ENCODE data around the gene FBXW9.
A peak's percentile ranks its signal among the peaks of the same experiment; 100 is the strongest.
"Not testable (repeated sequence)": the region's sequence is repeated elsewhere in the genome, so short reads cannot be mapped to it uniquely, and the experiment has no call there.

The FBXW9 gene

DNA sequence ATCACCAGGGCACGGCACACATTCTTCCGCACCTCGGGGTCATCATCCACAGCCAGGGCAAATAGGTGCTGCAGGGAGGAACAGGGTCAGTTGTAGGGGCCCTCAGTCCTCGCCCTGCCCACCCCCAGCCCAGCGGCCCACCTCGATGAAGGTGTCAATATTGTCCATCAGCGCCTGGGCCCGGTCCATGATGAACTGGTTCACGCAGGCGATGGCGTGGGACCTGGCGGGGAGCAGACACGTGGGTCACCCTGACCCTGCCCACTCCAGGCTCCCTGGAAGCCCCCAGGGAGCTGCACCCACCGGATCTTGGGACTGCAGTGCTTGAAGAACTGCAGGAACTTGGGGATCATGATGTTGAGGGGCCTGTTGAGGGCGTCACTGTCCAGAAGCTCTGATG, 18.7 kb upstream of the FBXW9 start:
- DNase-seq, result no peak

DNA sequence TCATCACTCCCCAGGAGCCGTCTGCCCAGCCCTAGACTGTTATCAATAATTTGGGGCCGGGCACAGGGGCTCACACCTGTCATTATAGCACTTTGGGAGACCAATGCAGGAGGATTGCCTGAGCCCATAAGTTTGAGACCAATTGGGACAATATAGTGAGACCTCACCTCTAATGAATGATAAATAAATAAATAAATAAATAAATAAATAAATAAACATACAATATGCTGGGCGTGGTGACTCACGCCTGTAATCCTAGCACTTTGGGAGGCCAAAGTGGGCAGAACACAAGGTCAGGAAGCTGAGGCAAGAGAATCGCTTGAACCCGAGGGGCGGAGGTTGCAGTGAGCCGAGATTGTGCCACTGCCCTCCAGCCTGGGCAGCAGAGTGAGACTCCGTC, 16.9 kb upstream of the FBXW9 start:
- not testable (repeated sequence) for DNase-seq

DNA sequence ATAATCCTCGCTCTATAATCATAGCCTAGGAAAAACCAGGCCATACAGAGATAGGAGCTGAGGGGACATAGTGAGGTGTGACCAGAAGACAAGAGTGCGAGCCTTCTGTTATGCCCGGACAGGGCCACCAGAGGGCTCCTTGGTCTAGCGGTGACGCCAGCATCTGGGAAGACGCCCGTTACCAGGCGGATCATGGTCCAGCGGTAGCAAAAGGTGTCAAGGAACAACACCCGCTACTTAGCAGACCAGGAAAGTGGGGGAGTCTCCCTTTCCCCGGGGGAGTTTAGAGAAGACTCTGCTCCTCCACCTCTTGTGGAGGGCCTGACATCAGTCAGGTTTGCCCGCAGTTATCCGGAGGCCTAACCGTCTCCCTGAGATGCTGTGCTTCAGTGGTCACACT, 15.6 kb upstream of the FBXW9 start:
- not testable (repeated sequence) for DNase-seq

DNA sequence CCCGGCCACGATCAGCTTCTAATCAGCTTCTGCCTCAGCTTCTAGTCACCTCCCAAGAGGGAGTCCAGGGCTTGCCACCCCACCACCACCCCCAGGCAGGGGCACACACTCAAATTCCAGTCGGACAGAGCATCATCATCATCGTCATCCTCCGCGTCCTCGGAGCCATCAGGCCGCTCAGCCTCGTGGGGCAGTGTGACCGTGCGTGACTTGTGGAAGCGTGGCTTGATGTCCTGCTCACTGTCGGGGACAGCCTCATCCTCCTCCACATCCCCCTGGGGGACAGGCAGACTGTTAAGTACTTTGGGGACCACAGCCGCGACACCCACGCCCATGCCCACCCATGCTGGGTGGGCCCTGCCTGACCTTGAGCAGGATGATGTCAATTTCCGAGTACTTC, 14.8 kb upstream of the FBXW9 start:
- no peak for DNase-seq

DNA sequence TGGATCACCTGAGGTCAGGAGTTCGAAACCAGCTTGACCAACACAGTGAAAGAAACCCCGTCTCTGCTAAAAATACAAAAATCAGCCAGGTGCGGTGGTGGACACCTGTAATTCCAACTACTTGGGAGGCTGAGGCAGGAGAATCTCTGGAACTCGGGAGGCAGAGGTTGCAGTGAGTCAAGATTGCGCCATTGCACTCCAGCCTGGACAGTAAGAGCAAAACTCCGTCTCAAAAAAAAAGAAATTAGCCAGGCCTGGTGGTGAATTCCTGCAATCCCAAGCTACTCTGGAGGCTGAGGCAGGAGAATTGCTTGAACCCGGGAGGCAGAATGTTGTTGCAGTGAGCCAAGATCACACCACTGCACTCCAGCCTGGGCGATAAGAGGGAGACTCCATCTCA, 12.2 kb upstream of the FBXW9 start:
- DNase-seq, result no peak

DNA sequence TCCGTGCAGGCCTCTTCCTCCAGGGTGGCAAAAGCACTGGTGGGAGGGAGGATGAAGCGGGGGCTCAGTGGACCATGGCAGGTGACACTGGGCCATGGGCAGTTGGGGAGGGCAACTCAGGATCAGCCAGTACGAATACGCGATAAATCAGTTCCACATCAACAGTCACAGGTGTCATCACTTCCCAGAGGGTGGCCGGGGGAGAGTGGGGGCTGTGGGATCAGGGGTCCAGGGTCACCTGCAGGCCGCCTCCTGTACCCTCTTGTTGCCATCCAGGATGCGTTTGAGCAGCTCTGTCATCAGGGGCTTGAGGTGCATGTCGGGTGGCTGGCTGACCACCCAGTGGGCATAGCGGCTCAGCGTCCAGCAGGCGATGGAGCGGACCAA, 9.9 kb upstream of the FBXW9 start:
- no peak for DNase-seq

DNA sequence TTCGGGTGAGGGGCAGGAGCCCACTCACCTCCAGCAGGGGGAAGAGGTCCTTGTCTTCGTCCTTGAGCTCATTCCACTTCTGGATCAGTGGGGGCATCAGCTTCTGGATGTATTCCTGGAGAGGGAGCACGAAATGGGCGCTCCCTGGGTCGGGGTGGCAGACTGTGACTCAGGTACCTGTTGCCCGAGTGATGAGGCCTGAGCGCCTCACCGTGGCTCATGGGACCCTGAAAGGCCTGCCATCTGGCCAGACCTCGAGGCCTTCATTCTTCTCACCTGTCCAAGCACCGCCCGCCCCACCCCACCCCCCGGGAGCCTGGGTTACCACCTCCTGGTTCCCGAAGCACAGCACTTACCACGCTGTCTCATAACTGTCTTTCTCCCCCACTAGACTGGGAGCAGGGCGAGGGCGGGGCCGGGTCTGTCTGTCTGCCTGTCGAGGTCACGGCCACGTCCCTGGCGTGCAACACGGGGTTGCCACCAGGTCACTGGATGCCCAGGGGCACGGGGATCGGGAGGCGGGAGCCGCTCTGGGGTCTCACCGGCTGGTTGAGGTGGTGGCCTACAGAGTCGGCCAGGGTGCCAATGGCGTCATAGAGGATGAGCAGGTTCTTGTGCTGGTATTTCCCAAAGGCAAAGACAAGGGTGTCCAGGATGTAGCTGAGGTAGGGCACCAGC, 9.4 kb upstream of the FBXW9 start:
- DNase-seq, result no peak

DNA sequence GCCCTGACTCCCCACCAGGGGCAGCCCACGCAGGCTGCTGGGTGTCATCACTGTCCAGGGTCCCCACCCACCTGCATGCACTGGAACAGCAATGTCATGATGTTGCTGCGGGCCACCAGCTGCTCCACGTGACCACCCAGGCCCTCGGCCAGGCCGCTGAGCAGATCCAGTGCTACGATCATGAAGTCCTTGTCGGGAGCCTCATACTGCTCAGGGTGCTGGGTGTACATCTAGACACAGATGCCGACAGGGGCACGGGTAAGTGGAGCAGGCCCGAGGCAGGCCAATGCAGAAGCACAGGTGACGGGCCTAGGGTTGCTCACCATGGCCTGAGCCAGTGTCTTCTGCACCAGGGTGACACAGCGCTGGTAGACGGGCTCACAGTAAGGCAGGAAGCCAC, 8.7 kb upstream of the FBXW9 start:
- no peak for DNase-seq

DNA sequence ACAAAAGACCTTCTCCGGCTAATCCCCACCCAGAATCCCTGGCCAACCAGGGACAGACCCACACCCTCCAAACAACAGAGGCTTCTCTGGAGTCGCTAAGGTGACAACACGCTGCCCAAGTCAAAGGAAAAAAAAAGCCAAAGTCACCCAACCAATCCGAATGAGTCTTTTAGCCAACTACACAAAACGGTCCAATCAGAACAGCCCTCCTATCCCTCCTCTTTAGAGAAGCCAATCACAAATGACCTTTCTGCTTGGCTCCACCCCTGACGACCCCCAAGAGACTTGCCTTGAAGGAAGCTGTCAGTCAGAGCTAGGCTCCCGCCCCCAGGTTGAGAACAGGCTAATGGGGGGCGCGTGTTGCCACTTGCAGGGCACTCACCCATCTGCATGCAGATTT, 6.6 kb upstream of the FBXW9 start:
- DNase-seq, result peak; percentile 24

DNA sequence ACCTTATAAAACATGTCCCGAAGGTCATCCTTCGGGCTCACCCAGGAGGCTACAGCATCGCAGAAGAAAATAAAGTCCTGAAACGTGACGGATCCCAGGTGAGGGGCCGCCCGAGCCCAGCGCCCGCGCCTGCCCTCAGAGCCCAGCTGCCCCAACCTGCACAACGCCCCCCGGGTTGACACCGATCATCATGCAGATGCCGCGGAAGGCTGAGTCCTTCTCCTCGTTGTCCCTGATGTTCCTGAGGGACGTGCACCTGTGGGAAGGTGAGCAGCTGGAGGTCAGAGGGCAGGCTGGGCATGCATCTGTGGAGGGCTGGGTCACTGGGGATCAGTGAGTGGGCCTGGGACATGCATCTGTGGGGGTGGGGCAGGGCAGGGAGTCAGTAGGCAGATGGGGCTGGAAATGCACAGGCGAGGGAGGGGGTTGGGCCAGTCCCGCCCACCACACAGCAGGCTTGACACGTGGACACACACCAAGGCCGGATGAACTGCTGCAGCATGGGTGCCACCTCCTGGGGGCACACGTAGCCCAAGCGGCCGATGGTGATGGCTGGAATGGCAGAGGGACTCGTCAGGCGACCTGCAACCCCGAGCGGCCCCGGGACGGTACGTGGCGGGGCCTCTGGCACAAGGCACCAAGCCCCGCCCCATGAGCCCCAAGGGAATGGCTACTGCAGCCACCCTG, 5.3 kb upstream of the FBXW9 start:
- no peak for DNase-seq

DNA sequence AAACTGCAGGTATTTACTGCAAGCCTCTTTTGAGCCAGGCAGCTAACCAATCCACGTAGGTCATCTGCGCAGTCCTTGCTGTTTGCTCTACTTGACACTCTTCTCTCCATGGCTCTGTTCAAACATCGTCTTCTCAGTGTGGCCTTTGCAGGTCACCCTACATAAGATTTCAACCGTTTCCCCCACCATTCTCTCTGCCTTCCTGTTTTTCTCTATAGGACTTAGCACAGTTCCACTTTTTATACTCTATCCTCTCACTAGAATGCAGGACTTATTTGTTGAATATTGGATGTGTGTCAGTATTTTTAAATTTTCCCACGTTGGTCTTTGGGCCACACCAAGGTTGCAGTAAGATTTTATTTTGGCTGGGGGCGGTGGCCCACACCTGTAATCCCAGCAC, 1.7 kb upstream of the FBXW9 start:
- DNase-seq, result no peak

DNA sequence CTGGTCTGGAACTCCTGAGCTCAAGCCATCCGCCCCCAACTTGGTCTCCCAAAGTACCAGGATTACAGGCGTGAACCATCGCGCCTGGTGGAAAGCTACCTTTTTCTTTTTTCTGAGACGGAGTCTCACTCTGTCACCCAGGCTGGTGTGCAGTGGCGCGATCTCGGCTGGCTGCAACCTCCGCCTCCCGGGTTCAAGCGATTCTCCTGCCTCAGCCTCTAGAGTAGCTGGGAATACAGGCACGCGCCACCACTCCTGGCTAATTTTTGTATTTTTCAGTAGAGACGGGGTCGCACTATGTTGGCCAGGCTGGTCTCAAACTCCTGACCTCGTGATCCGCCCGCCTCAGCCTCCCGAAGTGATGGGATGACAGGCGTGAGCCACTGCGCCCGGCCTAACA, 994 bp upstream of the FBXW9 start:
- DNase-seq, result not testable (repeated sequence)

DNA sequence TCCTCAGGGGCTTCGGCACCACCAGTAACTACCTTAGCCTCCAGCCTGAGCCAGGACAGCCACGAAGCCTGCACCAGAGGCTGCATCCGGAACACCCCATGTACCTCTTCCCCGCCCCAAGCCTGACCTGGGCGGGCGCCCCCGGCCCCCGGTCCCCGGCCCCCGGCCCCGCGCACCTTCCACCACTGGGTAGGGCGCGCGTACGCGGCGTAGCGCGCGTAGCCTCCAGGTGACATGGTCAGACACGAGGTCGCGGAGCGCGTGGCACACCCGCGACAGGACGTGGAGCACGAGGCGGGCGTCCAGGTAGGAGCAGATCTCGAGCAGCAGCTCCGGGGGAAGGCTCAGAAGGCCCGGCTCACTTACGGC, 450 bp downstream of the FBXW9 start:
- no peak for DNase-seq

DNA sequence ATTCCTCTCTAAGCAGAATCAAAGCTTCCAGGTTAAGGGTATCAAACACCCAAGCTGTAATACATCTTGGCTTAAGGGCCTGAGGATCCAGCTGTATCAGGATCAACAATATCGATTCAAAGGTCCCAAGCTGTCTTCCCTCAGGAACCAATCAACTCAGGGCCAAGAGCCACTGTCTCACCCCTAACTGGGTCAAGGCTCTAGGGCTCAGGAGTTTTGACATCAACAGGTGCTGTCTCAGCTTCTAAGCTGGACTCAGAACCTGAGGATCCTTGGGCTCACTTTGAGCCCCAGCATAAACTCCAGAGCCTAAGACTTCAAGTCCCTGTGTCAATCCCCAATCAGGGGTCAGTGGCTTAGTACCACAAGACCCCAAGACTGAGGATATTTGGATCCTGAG, 917 bp downstream of the FBXW9 start:
- DNase-seq, result no peak

DNA sequence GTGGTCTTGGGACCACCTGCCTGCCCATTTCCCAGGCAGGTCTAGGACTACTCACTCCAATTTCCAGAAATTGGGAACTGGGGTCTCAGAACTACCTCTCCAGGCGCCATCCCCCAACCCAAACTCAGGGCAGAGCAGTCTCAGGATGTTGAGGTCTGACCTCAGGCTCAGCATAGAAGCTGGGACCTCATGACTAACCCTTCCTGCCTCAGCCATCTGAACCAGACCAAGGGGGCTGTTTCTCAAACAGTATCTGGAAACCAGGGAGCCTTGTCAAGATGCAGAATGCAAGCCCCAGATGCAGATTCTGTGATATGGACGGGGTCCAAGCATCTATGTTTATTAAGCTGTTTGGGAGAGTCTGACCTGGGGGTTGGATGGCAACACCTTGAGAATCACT, 1.3 kb downstream of the FBXW9 start:
- DNase-seq, result no peak

DNA sequence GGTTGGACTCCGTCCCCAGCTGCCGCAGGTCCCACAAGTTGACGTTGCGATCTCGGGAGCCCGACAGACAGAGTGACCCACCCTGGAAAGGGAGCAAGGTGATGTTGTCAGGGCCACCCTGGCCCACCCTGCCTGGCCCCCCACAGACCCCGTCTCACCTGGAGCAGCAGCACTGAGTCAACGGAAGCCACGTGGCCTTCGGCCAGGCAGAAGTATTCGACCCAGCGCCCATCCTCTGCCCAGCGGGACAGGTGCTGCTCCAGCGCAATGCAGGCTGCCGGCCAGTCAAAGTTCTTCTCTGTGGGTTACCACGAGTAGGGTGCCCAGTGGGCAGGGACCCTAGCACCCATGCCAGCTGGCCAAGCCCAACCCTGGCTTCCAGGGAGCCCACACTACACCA, 1.8 kb downstream of the FBXW9 start:
- no peak for DNase-seq

DNA sequence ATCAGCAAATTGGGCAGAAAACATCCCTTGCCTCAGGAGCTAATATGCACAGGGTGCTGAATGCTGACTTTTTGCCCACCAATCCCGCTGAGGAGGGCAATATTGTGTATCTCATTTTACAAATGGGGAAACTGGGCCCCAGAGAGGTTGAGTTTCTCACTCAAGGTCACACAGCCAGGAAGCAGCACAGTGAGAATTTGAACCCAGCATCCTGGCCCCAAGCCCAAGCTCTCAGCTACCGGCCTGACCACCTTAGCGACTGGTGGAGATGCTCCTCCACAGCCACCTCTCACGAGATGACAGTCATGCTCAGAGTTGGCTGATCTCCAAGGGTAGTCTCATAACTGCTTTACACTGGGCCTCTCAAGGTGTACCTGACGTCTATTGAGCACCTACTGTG, 3.5 kb downstream of the FBXW9 start:
- no peak for DNase-seq

DNA sequence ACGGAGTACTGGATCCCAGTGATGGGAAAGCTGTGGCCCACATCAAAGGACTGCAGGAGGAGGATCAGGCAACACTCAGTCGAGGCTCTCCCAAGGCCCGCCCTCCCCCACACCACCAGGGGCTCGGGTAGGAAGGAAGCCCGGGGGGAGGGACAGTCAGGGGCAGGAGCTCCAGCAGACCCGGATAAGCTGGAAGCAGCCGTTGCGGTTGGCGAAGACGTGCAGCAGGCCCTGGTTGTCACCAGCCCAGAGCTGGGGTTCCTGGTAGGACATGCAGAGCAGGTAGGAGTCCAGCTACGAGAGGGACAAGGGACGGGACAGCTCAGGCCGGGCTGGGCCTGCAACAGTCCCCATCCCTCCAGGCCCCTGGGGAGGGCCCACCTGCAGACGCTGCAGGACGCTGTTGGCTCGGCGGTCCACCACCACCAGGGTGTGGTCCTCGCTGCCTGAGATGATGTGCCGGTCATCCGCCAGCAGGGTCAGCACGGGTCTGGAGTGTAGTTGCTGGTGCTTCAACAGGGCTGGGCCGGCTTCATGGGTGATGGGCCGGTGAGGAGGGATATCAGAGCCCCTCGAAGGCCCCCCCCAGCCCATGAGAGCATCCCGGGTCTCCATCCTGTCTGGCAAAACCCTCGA, 6.7 kb downstream of the FBXW9 start:
- DNase-seq, result no peak

DNA sequence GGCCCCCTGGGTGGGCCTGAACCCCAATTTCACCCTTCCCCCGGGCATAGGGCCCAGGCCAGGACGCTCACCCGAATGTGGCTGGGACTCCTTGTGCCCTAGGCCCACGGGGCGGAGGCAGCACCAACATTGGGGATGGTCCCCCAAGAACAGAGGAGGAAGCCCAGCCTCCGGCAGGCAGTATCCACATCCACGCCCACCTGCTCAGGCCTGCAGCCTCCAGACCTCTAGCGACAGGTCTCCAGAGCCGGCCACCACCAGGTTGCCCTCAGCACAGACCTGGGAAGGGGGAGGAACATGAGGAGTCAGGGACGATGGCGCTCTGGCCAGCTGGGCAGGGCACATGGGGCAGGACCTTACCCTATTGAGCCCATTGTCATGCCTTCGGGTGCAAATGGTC, 7.4 kb downstream of the FBXW9 start:
- no peak for DNase-seq

DNA sequence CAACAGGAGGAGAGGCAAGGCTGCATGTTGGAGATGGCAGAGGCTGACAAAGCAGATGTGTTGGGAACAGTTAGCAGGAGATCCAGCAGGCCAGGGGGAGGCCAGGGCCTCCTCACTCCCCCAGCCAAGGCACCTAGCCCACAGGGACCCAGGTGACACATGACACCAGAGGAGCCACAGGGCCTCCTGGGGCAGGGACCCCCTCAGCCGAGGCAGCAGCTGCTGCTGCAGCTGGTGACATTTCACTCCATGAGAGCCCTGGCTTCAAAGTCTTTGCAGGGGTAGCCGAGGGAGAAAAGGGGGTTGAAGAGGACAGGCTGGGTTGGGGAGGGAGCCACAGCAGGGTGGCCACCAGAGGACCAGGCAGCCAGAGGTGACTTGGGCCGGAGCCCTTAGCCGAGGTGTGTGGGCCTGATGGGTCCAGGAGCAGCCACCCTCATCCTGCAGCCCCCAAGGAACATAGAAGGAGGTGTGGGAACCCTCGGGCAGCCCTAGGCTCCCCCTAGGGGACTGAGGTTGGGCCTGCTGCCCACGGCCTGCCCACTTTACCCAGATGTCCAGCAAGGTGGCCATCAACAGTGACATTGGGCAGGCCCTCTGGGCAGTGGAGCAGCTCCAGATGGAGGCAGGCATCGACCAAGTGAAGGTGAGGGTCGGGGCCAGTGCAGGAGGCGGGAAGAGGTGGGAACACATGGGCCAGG, 8.8 kb downstream of the FBXW9 start, which contains the start of gene GNG14:
GNG14 (plus strand) TSS at position 503 of the 701 bp plus-strand sequence; CDS start at position 554, 51 bp downstream.
- no peak for DNase-seq

DNA sequence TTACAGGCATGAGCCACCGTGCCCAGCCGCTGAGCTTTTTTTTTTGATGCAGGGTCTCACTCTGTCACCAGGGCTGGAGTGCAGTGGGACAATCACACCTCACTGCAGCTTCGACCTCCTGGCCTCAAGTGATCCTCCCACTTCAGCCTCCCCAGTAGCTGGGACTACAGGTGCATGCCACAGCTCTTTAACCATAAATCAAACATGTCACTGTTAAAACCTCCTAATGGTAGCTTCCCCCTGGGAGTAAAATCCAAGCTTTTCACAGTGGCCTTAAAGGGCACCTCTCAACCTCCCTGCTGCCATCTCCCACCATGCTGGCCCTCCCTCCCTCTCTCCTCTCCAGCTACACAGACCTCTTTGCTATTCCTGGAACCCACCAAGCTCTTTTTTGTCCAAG, 10.6 kb downstream of the FBXW9 start:
- no peak for DNase-seq

DNA sequence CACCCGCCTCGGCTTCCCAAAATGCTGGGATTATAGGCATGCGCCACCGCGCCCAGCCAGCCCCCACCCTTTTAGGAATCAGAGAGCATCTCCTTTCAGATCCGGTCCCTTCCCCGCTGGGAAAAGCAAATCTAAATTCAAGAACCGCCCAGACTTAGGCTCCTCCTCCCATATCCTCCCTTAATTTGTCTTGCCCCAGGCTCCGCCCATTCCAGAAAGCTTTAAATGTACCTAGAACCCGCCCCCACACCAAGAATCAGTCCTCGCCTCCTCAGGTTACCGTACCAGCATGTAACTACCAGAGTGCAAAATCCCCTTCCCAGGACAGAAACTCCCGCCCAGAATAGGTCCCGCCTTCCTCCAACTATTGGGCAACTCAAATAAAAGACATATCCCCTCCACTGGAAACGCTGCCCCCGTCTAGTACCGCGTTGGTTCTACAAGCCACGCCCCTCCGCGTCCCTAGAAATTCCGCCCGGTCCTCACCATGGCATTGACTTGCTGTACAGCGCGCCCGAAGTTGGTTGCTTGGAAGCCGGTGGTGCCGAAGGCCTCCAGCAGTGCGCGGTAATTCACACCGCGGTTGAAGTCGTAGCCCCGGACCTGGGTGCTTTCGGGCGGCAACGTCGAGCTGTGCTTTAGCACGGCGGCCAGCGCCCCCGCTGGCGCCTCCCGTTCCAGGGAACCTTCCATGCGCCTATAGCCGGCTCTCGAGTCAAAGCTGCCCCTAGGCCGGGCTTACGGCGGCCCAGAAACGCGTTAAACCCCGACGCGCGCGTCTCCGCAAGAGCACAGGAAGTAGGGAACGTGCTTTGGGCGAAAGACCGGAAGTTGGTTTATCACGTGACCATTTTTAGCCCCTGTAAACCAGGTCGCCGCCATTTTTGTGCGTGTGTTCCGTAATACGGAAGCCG, 15.1 kb downstream of the FBXW9 start, which contains the start of gene DHPS:
DHPS (minus strand) TSS at position 807 of the 914 bp plus-strand sequence; CDS start at position 693, 114 bp downstream.
- DNase-seq, result peak; percentile 97

DNA sequence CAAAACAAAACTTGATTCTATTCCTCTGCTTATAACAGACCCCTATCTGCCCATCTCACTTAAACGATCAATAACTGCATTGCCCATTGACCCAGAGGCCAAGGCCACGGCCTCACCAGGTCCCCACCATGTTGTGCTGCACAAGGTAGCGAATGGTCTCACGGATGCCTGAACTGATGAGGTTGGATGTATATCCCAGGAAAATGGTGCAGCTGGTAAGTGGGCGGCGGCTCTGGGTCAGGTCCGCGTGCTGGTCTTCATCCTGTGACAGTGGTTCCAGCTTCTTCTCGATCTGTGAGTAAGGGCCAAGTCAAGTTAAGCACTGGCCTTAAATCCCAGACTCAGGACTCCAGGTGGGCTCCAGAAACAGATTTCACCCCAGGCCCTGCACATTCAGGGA, 16.4 kb downstream of the FBXW9 start:
- no peak for DNase-seq

All from NCI-H446 treated with DMSO at 0.1 percent for 48 hours (cell line).